ENCODE data around the gene BRD1.

DNA sequence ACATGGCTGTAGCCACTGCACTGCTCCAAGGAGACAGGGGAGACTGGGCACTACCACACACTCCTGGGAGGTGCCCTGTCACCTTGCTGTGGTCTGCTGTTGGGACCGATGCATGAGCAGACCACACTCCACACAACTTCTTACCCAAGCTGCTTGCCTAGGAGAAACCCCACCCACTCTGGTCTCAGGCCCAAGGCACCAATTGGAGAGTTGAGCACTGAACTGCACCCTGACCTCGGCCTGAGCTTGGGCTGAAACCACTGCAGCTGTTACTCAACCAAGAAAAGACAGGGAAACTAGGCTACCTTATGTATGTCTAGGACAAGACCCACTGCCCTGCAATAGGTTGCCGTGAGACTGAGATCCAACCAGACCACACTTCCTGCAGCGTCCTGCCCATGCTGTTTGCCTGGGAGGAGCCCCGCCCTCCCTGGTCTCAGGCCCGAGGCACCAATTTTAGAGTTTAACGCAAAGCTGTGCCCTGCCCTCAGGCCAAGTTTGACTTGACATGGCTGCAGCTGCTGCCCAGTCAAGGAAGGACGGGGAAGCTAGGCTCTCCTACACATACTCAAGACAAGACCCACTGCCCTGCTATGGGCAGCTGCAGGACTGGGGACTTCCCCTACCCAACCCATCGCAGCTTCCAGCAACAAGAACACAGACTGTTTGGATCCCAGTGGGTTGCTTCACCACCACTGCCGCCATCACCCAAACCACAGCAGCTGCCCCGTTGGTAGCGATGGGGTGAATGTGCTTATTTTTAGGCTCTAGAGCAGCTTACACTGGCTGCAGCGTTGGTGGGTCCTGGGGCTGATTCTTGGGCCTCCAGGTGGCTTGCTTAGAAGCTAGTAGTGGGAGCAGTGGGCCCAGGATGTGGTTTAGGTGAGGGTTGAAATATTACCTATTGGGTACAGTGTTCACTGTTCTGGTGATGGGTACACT lies 66.8 kb downstream of the BRD1 start:
- no peak for TF ChIP-seq CTCF (IDR thresholded peaks at IDR 0.05)
- TF ChIP-seq POLR2A (IDR thresholded peaks at IDR 0.05): no peak
- no peak for TF ChIP-seq EP300 (IDR thresholded peaks at IDR 0.05)
- TF ChIP-seq POLR2AphosphoS5 (IDR thresholded peaks at IDR 0.05): no peak

All from suprapubic skin (tissue), 4 donors.